COLO668 (cell line): ENCODE data around the gene ZNF740.
"Not testable (repeated sequence)": the region's sequence is repeated elsewhere in the genome, so short reads cannot be mapped to it uniquely, and the experiment has no call there.

Experiments used
- DNase-seq: peaks from one replicate; lab custom pipeline; 2025; ENCODE audit not compliant: unreplicated experiment; lab: John Stamatoyannopoulos, UW

Gene ZNF740, protein sequence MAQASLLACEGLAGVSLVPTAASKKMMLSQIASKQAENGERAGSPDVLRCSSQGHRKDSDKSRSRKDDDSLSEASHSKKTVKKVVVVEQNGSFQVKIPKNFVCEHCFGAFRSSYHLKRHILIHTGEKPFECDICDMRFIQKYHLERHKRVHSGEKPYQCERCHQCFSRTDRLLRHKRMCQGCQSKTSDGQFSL

GRCh38 chr12:53180220-53180930, at the start of gene ZNF740, which contains the start of gene CSAD:
Gene ZNF740, plus strand, starts transcription at chr12:53180722. Its CDS starts 1,262 bp downstream, at chr12:53181984.
Gene CSAD, minus strand, starts transcription at chr12:53180925. Its CDS starts 7,455 bp downstream, at chr12:53173470.
- peak; percentile 95 for DNase-seq

GRCh38 chr12:53131844-53132243, 48.7 kb upstream of the ZNF740 start:
- DNase-seq, result no peak

DNA sequence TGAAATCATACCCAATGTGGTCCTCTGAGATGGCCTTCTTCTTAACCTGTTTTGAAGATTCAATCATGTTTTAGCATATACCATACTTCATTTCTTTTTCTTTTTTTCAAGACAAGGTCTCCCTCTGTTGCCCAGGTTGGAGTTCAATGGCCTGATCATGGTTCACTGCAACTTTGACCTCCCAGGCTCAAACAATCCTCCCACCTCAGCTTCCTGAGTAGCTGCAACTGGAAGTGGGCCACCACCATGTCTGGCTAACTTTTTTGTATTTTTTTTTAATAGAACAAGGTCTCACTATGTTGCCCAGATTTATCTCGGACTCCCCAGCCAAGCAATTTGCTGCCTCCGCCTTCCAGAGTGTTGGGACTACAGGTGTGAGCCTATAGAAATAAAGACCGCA, 46.8 kb upstream of the ZNF740 start:
- no peak for DNase-seq

GRCh38 chr12:53143355-53143754, 37.2 kb upstream of the ZNF740 start:
- DNase-seq, result no peak

DNA sequence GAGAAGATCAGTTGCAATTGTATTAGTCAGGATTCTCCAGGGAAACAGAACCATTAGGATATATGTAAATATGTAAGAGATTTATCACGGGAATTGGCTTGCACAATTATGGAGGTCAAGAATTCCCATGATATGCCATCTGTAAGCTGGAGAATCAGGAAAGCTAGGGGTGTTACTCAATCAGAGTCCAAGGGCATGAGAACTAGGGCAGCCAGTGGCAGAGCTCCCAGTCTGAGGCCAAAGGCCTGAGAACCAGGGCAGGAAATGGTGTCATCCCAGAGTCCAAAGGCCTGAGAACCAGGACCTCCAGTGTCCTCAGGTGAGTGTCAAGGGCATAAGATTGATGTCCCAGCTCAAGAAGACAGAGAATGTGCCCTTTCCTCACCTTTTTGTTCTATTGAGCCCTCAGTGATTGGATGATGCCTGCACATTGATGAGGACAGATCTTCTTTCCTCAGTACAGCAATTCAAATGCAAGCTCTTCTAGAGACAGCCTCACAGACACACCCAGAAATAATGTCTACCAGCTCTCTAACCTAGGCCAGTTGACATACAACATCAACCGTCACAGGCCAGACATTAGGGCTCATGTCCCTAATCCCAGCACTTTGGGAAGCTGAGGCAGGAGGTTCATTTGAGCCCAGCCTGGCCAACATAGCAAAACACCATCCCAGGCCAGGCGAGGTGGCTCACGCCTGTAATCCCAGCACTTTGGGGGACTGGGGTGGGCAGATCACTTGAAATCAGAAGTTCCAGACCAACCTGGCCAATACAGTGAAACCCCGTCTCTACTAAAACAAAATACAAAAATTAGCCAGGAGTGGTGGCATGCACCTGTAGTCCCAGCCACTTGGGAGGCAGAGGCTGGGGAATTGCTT, 34.9 kb upstream of the ZNF740 start:
- no peak for DNase-seq

DNA sequence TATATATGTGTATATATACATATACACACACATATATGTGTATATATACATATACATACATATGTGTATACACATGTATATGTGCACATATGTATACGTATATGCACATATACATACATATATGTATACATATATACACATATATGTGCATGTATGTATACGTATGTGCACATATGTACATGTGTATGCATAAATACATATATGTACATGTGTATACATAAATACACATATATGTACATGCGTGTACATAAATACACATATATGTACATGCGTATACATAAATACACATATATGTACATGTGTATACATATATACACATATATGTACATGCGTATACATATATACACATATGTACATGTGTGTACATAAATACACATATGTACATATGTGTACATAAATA, 33.3 kb upstream of the ZNF740 start:
- no peak for DNase-seq

- DNase-seq, result no peak
Measured at GRCh38 chr12:53147653-53148052, 32.9 kb upstream of the ZNF740 start.

DNA sequence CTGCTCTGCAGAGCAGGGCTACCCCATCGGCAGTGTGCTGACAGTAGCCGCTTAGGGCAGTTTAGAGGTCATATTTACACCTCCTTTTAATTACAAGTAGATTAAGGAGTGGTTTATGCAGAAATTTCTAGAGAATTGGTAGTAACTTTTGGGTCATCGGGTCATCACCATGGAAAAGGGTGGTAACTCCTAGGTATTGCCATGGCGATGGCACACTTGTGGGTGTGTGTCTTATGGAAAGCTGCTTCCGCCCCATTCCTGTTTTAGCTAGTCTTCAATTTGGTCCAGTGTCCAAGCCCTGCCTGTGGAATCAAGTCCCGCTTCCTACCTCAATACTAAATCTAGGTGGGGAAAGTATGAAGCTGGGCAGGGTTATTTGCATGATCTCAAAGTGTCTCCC, 29.5 kb upstream of the ZNF740 start:
- DNase-seq, result no peak

GRCh38 chr12:53152390-53152789, 28.1 kb upstream of the ZNF740 start:
- no peak for DNase-seq

- peak; percentile 60 for DNase-seq
Measured at GRCh38 chr12:53159195-53159839, 21.2 kb upstream of the ZNF740 start.

GRCh38 chr12:53160000-53160399, 20.5 kb upstream of the ZNF740 start:
- DNase-seq, result no peak

DNA sequence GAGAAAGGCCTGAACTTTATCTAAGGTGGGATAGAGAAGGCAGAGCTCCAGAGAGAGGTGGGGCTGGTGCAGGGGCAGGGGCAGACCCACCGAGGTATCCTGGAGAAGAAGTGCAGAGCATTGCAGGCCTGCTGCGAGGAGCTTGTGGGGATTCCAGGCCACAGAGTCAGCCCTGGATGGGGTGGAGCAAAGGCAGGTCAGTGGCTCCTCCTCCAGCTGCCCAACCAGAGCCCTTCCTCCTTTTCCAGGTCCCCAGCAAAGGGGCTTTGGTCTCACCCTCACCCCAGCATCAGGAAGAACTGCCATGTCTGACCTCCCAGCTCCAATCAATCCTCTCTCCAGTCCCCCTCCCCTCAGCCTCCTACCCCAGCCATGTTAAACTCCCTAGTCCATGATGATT, 19.8 kb upstream of the ZNF740 start:
- DNase-seq, result no peak

- DNase-seq, result no peak
Measured at GRCh38 chr12:53161119-53161911, 19.2 kb upstream of the ZNF740 start.

DNA sequence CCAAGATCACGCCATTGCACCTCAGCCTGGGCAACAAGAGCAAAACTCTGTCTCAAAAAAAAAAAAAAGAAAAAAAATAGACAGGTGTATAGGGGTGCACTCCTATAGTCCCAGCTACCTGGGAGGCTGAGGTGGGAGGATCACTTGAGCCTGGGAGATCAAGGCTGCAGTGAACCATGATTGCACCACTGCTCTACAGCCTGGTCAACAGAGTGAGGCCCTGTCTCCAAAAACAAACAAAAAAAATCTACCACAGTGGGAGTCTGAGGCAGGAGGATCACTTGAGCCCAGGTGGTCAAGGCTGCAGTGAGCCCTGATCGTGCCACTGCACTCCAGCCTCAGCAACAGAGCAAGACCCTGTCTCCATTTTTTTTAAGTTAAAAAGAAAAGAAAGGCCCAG, 17.5 kb upstream of the ZNF740 start:
- not testable (repeated sequence) for DNase-seq

DNA sequence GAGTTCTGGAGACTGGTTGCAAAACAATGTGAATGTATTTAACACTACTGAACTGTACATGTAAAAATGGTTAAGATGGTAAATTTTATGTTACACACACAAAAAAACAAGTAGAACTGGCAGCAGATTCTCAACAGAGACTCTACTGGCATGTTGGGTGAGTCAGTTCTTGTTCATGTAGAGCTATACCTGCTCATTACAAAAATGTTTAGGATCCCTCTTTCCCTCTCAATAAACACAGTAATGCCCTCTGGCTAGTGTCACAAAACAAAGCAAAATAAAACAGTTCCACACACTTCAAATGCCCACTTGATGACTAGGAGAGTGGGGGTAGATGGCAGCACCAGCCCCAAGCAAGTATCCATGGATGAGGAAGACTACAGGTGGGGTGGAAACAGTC, 13.7 kb upstream of the ZNF740 start:
- DNase-seq, result no peak

- DNase-seq, result no peak
Measured at GRCh38 chr12:53169644-53170043, 10.9 kb upstream of the ZNF740 start.

GRCh38 chr12:53170215-53170614, 10.3 kb upstream of the ZNF740 start:
- DNase-seq, result no peak

- DNase-seq, result no peak
Measured at GRCh38 chr12:53170876-53171724, 9.4 kb upstream of the ZNF740 start.

DNA sequence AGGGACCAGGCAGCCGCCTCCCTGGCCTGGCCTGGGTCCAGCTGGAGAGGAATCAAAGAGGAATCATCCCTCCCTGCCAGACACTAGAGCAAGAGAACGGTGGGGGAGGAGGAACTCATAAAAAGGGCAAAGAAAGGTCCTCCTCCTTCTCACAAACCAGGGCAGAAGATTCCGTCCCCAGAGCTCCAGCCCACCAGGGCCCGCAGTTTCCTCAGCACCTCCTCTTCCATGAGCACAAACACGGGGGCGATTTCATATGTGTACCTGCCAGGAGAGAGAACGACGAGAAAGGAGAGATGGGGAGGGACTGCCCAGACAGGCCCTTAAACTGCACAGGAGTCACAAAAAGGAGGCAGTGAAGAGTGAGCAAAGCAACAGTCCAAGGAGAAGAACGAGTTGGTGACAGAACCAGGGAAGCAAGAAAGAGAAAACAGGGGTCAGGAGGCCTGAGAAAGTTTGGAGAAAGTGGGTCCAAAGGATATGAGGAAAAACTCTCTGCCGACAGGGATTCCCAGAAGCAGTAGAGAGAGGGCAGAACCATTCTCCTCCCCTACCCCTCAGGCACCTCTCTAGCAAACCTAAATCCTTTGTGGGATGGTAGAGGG, 8.7 kb upstream of the ZNF740 start:
- no peak for DNase-seq
